ENCODE measurements around the gene CAPN11.

- TF ChIP-seq CTCF (IDR thresholded peaks at IDR 0.05; ENCODE audit: borderline replicate concordance, extremely low read depth, low read length, poor library complexity, severe bottlenecking) (no peak), EZH2 (IDR thresholded peaks at IDR 0.05; ENCODE audit: borderline replicate concordance, low read depth, low read length, severe bottlenecking) (no peak)
Observed at GRCh38 chr6:44147256-44147655, 11.4 kb upstream of the CAPN11 start.

Data from DND-41 (cell line).